ENCODE measurements around the gene MRPL33.

Gene MRPL33

DNA sequence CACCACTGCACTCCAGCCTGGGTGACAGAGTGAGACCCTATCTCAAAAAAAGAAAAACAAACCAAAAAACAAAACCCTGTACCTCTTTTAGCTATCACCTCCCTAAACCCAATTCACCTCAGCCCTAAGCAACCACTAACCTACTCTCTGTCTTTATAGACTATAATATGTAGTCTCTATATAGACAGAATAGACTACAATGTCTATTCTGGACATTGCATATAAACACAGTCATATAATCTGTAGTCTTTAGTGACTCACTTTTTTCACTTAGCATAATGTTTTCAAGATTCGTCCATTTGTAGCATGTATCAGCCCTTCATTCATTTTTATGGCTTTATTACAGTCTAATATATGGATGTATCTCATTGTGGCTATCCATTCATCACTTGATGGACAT, 37.2 kb upstream of the MRPL33 start:
- no peak for DNase-seq (ENCODE audit: low spot score)
- CTCF ChIA-PET: interaction anchor here (0.7 kb wide), 1 partner anchor 125 kb away, joined by 3 read pairs; no protein-coding TSS in a partner anchor
- POLR2A ChIA-PET (ENCODE audit: low non-redundant PET): interaction anchor here (0.6 kb wide), 1 partner anchor 15 kb away, joined by 3 read pairs; no protein-coding TSS in a partner anchor
- no peak for TF ChIP-seq CTCF (conservative IDR thresholded peaks at IDR 0.05; ENCODE audit: low read depth)
- no peak overlapping the region for H3K27ac ChIP-seq

- peak; percentile 63 for DNase-seq (ENCODE audit: low spot score)
- POLR2A ChIA-PET (ENCODE audit: low non-redundant PET): no interaction called here
- CTCF ChIA-PET: interaction anchor here (0.8 kb wide), 1 partner anchor 147 kb away, joined by 3 read pairs; no protein-coding TSS in a partner anchor
- H3K27ac ChIP-seq: peak overlapping the region; percentile 72
- TF ChIP-seq CTCF (conservative IDR thresholded peaks at IDR 0.05; ENCODE audit: low read depth): no peak
These were observed 36.1 kb upstream of the MRPL33 start for GRCh38 chr2:27735263-27735904.

DNA sequence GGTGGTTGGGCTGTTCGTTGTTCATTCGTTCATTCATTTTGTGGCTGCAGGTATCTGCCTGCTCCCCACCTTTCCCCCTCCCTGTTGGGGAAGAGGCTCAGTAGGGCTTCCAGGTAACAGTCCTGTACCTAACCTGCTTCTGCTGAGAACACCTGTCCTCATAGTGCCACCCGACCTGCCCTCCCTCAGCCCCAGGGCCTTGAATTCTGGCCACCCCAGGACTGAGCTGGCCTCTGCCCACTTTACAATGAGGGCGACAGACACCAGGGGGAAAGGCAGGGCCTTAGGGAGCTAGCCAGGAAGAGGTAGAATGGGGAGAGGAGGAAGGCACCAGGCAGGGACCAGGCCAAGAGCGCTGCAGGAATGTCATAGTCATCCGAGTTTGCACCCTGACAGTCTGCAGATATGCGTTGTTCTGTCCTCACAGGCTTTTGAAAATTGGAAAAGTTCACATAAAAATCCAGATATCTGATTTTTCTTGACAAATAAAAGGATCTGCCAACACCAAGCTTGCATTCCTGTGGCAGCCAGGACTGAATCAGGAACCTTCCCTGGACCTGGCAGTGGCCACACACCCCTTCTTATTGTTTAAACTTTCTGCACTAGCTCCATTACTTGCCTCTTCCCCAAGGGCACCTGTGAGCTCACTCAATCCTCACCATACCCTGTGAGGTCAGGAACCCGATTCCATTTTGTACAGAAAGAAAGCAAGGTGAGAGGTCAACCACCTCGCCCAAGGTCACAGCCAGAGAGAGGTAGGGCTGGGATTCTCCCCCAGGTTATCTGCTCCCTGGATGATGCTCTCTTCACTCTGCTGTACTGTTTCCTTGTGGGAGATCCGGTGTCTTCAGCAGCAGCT, 35.3 kb upstream of the MRPL33 start:
- POLR2A ChIA-PET (ENCODE audit: low non-redundant PET): no interaction called here
- no peak for TF ChIP-seq CTCF (conservative IDR thresholded peaks at IDR 0.05; ENCODE audit: low read depth)
- no peak for DNase-seq (ENCODE audit: low spot score)
- CTCF ChIA-PET: interaction anchor here (0.9 kb wide), 1 partner anchor 13 kb away, joined by 3 read pairs; no protein-coding TSS in a partner anchor
- peak overlapping the region; percentile 72 for H3K27ac ChIP-seq

DNA sequence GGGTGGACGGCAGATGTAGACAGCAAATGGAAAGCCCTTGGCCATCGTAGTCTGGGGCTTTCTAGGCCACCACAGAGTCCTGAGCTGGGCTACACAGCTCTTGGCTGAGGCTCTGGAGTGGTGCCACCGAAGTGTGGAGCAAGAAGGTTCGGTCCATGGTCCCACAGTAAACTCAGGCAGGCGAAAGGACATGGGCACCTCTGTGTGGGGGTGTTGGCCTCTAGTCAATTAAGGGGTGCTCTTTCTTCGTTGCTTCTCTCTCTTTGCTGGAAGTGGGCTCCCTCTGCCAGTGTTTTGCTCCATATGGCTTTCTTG, 34.7 kb upstream of the MRPL33 start:
- peak overlapping the region; percentile 72; the same call in 1 of the 2 replicates for H3K27ac ChIP-seq
- DNase-seq (ENCODE audit: low spot score): no peak
- TF ChIP-seq CTCF (conservative IDR thresholded peaks at IDR 0.05; ENCODE audit: low read depth): no peak
- ChIA-PET CTCF (interaction anchor here (0.9 kb wide), 1 partner anchor 14 kb away, joined by 3 read pairs; no protein-coding TSS in a partner anchor), POLR2A (ENCODE audit: low non-redundant PET) (no interaction called here)

GRCh38 chr2:27737676-27738348, 33.7 kb upstream of the MRPL33 start:
- CTCF ChIA-PET: interaction anchor here (0.6 kb wide), 1 partner anchor 518 kb away, joined by 4 read pairs; no protein-coding TSS in a partner anchor
- peak overlapping the region; percentile 16; the same call in 1 of the 2 replicates for H3K27ac ChIP-seq
- no peak for TF ChIP-seq CTCF (conservative IDR thresholded peaks at IDR 0.05; ENCODE audit: low read depth)
- DNase-seq (ENCODE audit: low spot score): no peak
- POLR2A ChIA-PET (ENCODE audit: low non-redundant PET): no interaction called here

DNA sequence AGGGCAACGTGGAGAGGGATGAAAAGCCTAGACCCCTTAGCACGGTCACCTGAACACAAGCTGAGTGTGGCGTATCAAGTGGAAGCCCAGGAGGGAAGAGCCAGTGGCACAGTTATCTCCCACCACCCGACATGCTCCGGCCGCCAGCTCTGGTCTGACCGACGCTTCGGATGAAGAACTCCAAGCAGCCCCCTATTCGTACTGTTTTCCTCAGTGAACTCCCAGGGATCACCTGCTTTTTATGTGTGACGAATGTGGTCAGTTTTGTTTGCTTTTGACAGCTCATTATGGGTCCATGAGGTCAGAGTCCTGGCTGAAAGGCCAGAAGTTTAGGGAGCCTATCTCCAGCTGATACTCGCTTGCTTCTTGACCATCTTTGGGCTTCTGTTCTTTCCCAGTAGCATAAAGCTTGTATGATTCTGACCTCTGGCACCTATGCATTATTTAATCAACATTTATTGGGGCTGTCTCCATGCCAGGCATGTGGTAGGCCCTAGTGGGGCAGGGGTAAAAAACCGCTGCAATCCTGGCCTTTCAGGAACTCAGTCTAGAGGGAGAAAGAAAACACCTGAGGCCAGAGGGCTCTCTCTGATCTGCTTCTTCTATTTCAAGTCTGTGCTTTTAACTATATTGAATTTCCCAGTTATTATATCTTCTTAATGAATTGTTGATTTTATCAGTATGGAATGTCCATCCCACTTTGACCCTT, 33.0 kb upstream of the MRPL33 start:
- no peak for TF ChIP-seq CTCF (conservative IDR thresholded peaks at IDR 0.05; ENCODE audit: low read depth)
- ChIA-PET POLR2A (ENCODE audit: low non-redundant PET) (no interaction called here), CTCF (no interaction called here)
- peak overlapping the region; percentile 16; the same call in 1 of the 2 replicates for H3K27ac ChIP-seq
- no peak for DNase-seq (ENCODE audit: low spot score)
